Keratinocyte (primary cell): ENCODE data around the gene MYBPHL.

Source experiments
- EZH2 ChIP-seq: IDR thresholded peaks from one replicate; pipeline ENCODE4 v1.6.1; 2012; ENCODE audit warnings: inconsistent platforms, mild to moderate bottlenecking, low read length, moderate library complexity
- TF ChIP-seq, protein P1 (sequence below), 3 experiments: IDR thresholded peaks in 1 of 3; conservative IDR thresholded peaks in 1 of 3; optimal IDR thresholded peaks in 1 of 3; 2 replicates in 2 of 3; 3 replicates in 1 of 3; pipeline versions ENCODE3 to v1.5.1; 2011; ENCODE audit warnings: low read length in 3 of 3, mild to moderate bottlenecking in 3 of 3, moderate library complexity in 2 of 3, control low read depth in 1 of 3, inconsistent platforms in 1 of 3; ENCODE audit not compliant: insufficient read depth in 2 of 3; ENCODE audit errors: extremely low read depth in 1 of 3

DNA sequence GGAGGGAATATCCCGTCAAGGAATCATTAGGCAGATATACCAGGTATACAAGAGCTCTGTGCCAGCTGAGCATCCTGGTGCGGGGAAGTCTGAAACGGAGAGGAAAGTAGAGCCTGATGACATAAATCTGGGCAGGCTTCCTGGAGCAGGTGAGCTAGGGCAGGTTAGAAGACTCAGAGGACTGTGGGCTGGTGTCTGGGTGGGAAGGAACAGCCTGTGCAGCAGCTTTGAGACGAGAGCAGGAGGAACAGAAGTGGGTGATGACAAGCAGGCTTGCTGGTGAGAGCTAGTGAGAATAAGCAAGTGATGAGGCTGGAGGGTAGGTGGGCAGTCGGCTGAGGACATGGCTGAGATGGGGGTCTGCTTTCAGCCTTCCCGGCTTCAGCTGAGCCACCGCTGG lies 50.7 kb downstream of the MYBPHL start:
- TF ChIP-seq, protein P1, sequence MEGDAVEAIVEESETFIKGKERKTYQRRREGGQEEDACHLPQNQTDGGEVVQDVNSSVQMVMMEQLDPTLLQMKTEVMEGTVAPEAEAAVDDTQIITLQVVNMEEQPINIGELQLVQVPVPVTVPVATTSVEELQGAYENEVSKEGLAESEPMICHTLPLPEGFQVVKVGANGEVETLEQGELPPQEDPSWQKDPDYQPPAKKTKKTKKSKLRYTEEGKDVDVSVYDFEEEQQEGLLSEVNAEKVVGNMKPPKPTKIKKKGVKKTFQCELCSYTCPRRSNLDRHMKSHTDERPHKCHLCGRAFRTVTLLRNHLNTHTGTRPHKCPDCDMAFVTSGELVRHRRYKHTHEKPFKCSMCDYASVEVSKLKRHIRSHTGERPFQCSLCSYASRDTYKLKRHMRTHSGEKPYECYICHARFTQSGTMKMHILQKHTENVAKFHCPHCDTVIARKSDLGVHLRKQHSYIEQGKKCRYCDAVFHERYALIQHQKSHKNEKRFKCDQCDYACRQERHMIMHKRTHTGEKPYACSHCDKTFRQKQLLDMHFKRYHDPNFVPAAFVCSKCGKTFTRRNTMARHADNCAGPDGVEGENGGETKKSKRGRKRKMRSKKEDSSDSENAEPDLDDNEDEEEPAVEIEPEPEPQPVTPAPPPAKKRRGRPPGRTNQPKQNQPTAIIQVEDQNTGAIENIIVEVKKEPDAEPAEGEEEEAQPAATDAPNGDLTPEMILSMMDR (optimal IDR thresholded peaks at IDR 0.05 in 1 of 3, IDR thresholded peaks at IDR 0.05 in 1 of 3, conservative IDR thresholded peaks at IDR 0.05 in 1 of 3; ENCODE audit: extremely low read depth in 1 of 3, insufficient read depth in 2 of 3, low read length in 3 of 3): no peak
- no peak for TF ChIP-seq EZH2
